Measurements from ENCODE around the gene C3AR1. TPM values are rescaled to one million over a fixed set of nuclear protein-coding genes. Genes with fewer than 3 reads are reported as not detected.
"Not testable (repeated sequence)": the region's sequence is repeated elsewhere in the genome, so short reads cannot be mapped to it uniquely, and the experiment has no call there.

C3AR1 gene
- 1 to 10 TPM; 6.4 to 9.6 (median 7.4) TPM for total RNA-seq
- 2.4 TPM for polyA plus RNA-seq
- long read RNA-seq, donor 1, partial matches to known transcripts = 0 of 2 reads
- long read RNA-seq, donor 1, other reads (novel, unspliced or antisense) = 0 of 2 reads
- long read RNA-seq, donor 2, transcript C3AR1-201 (2 exons, 2,088 nt) = major isoform, 5 of 5 reads
- long read RNA-seq, donor 2, partial matches to known transcripts = 0 of 5 reads
- long read RNA-seq, donor 2, other reads (novel, unspliced or antisense) = 0 of 5 reads
- long read RNA-seq, donor 3, transcript C3AR1-201 (2 exons, 2,088 nt) = major isoform, 8 of 8 reads
- long read RNA-seq, donor 3, partial matches to known transcripts = 0 of 8 reads
- long read RNA-seq, donor 3, other reads (novel, unspliced or antisense) = 0 of 8 reads
- long read RNA-seq, donor 4, partial matches to known transcripts = 0 of 1 reads
- long read RNA-seq, donor 4, other reads (novel, unspliced or antisense) = 0 of 1 reads

GRCh38 chr12:8065991-8066594 is at the start of gene C3AR1:
C3AR1 (minus strand) TSS chr12:8066359; CDS start chr12:8060185, 6,174 bp downstream.
- no peak within 1 kb of the TSS for H3K27ac ChIP-seq (ENCODE audit: low read length)
- no peak within 1 kb of the TSS for H3K4me3 ChIP-seq (ENCODE audit: low read length)
- ATAC-seq (peak; percentile 51 to 60), DNase-seq (no peak)
- no peaks in the 10 kb centered on the region for H3K4me1 ChIP-seq (ENCODE audit: control insufficient read depth, insufficient read depth, low read length)
- H3K9me3 ChIP-seq (ENCODE audit: control insufficient read depth, low read length) = no peaks in the 10 kb centered on the region
- 39% methylated on average over 2 of the region's 2 CpGs for WGBS
- intact Hi-C loops (cut with DNase I) = no loop called here
- H3K27me3 ChIP-seq (ENCODE audit: control insufficient read depth, insufficient read depth) = no peaks in the 10 kb centered on the region

DNA sequence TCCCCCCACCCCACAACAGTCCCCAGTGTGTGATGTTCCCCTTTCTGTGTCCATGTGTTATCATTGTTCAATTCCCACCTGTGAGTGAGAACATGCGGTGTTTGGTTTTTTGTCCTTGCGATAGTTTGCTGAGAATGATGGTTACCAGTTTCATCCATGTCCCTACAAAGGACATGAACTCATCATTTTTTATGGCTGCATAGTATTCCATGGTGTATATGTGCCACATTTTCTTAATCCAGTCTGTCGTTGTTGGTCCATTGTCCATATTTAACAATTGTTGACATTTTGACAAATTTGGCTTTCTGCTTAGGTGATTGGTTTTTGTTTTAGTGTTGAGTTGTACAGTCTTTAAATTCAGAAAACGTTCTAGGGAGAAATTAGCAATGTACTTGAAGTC is 47.0 kb upstream of the C3AR1 start:
- H3K9me3 ChIP-seq (ENCODE audit: control insufficient read depth, low read length); ATAC-seq; H3K4me1 ChIP-seq (ENCODE audit: control insufficient read depth, insufficient read depth, low read length); H3K4me3 ChIP-seq (ENCODE audit: low read length); intact Hi-C loops (cut with DNase I); H3K27ac ChIP-seq (ENCODE audit: low read length); H3K27me3 ChIP-seq (ENCODE audit: control insufficient read depth, insufficient read depth); DNase-seq: not testable (repeated sequence)
- WGBS = 95% methylated on average over 4 of the region's 4 CpGs

DNA sequence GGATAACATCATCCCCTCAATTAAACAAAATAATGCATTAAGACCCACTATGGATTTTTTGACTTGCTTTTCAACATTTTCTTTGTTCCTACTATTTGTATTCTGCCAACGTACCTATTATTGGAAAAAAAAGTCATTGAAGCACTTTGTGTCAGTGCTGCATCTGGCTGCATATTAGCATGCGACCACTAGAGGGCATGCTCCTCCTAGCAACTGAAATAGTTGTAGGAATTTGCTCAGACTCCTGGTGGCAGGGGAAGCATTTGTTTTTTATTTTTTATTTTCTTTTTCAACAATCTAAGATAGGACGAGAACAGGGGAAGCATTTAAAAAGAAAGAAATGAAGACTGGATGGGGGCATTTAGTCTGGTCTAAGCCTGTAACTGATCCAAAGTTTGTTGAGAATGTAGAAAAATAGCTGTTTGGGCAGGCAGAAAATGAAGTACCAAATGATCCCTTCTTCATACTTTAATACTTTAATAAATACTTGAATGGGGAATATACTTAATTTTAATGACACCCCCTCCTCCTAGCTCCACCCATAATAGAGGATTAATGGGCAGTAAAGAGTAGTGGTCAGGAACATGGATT is 42.7 kb upstream of the C3AR1 start:
- peak; percentile 57 to 61 for ATAC-seq
- WGBS = under 1% methylated on average over 3 of the region's 3 CpGs
- intact Hi-C loops (cut with DNase I) = loop anchor here in 2 of 4 donors (5.0 kb wide), 2 partner anchors 123 to 128 kb away; no protein-coding TSS in a partner anchor

DNA sequence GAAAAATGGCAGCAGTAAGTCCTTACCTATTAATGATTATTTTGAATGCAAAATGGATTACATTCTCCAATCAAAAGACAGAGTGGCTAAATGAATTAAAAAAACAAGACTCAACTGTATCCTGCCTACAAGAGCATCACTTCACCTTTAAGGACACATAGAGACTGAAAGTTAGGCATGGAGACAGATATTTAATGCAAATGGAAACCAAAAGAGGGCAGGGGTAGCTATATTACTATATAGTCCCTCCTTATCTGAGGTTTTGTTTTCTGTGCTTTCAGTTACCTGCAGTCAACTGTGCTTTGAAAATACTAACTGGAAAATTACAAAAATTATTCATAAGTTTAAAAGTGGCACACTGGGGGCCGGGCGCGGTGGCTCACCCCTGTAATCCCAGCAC is 33.1 kb upstream of the C3AR1 start:
- no peak for ATAC-seq
- Histone ChIP-seq H3K27ac (ENCODE audit: low read length) (no peak overlapping the region), H3K27me3 (ENCODE audit: control insufficient read depth, insufficient read depth) (no peaks in the 10 kb centered on the region), H3K4me1 (ENCODE audit: control insufficient read depth, insufficient read depth, low read length) (no peaks in the 10 kb centered on the region), H3K9me3 (ENCODE audit: control insufficient read depth, low read length) (no peaks in the 10 kb centered on the region), H3K4me3 (ENCODE audit: low read length) (no peak overlapping the region)
- intact Hi-C loops (cut with DNase I) = no loop called here
- 100% methylated on average over 3 of the region's 3 CpGs for WGBS
- DNase-seq = no peak

More for the DNA sequence above, 42.7 kb upstream of the C3AR1 start:
- no peaks in the 10 kb centered on the region for H3K9me3 ChIP-seq (ENCODE audit: control insufficient read depth, low read length)
- H3K4me1 ChIP-seq (ENCODE audit: control insufficient read depth, insufficient read depth, low read length) = no peaks in the 10 kb centered on the region
- H3K4me3 ChIP-seq (ENCODE audit: low read length) = no peak overlapping the region
- no peaks in the 10 kb centered on the region for H3K27me3 ChIP-seq (ENCODE audit: control insufficient read depth, insufficient read depth)
- no peak overlapping the region for H3K27ac ChIP-seq (ENCODE audit: low read length)
- peak; percentile 67 to 88 (median 85) for DNase-seq

DNA sequence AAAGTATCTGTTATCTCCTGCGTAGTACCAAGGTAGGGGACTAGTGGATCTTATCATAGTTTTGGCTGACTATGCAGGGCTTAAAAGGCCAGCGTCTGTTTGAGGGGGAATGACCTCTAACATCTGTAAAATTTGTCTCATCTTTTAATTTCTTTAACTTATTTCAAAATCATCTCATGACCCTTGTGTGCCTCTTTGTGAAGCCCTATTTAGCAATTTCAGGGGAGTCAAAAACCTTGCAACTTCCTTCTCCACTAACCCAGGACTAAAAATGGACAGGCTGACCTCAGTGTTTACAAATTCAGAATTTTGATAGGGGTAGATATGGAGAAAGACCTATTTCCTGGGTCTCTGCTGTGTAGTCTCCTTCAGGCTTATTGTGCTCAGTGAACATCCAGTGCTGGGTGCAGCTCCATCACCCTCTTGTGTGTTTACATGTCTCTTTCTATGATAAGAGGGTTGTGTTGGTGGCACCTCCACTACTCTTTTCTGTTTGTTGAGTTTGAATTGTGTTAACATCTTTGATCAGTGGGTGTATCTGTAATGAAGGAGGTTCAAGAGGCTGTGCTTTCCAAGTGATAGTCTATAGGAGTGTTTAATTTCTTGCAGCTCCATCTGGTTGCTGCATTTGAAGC is 30.2 kb upstream of the C3AR1 start:
- no peak overlapping the region for H3K4me3 ChIP-seq (ENCODE audit: low read length)
- 73% methylated on average over 2 of the region's 2 CpGs for whole genome bisulfite sequencing
- no peaks in the 10 kb centered on the region for H3K9me3 ChIP-seq (ENCODE audit: control insufficient read depth, low read length)
- intact Hi-C loops (cut with DNase I) = no loop called here
- DNase-seq = no peak
- no peak overlapping the region for H3K27ac ChIP-seq (ENCODE audit: low read length)
- H3K4me1 ChIP-seq (ENCODE audit: control insufficient read depth, insufficient read depth, low read length) = no peaks in the 10 kb centered on the region
- no peak for ATAC-seq
- H3K27me3 ChIP-seq (ENCODE audit: control insufficient read depth, insufficient read depth) = no peaks in the 10 kb centered on the region

DNA sequence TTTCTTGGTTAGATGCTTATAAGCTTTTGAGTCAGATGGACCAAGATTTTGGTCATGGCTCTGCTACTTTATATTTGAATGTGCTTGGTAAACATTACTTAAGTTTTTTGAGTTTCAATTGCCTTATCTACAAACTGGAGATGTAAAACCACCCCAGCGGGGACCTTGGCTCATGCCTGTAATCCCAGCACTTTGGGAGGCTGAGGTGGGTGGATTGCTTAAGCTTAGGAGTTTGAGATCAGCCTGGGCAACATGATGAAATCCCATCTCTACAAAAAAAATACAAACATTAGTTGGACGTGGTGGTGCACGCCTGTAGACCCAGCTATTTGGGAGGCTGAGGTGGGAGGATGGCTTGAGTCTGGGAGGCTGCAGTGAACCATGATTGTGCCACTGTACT is 27.1 kb upstream of the C3AR1 start:
- Histone ChIP-seq H3K4me3 (ENCODE audit: low read length) (no peak overlapping the region), H3K27me3 (ENCODE audit: control insufficient read depth, insufficient read depth) (no peaks in the 10 kb centered on the region), H3K27ac (ENCODE audit: low read length) (no peak overlapping the region), H3K9me3 (ENCODE audit: control insufficient read depth, low read length) (no peaks in the 10 kb centered on the region), H3K4me1 (ENCODE audit: control insufficient read depth, insufficient read depth, low read length) (no peaks in the 10 kb centered on the region)
- ATAC-seq = no peak
- DNase-seq = no peak
- intact Hi-C loops (cut with DNase I) = no loop called here
- 96% methylated on average over 3 of the region's 3 CpGs for WGBS

DNA sequence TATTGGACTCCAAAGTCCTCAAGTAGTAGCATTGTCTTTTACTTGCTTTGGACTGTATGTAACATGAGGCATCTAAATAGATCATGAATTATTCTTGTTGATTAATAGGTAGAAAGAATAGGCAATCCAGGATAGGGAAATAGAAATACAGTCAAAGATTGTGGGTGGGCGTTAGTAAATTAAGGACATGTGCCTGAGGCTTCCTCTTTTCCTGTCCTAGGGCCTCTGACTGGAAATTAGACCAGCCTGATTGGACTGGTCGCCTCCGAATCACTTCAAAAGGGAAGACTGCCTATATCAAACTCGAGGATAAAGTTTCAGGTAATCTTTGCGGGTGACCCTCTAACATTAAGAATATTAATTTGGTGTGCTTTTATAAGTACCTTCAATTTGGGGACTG is 23.6 kb upstream of the C3AR1 start:
- DNase-seq (no peak), ATAC-seq (no peak)
- intact Hi-C loops (cut with DNase I) = no loop called here
- Histone ChIP-seq H3K9me3 (ENCODE audit: control insufficient read depth, low read length) (no peaks in the 10 kb centered on the region), H3K4me1 (ENCODE audit: control insufficient read depth, insufficient read depth, low read length) (peaks cover 1% of the 10 kb centered on the region), H3K4me3 (ENCODE audit: low read length) (no peak overlapping the region), H3K27ac (ENCODE audit: low read length) (no peak overlapping the region), H3K27me3 (ENCODE audit: control insufficient read depth, insufficient read depth) (no peaks in the 10 kb centered on the region)
- WGBS = 87% methylated on average over 5 of the region's 5 CpGs

DNA sequence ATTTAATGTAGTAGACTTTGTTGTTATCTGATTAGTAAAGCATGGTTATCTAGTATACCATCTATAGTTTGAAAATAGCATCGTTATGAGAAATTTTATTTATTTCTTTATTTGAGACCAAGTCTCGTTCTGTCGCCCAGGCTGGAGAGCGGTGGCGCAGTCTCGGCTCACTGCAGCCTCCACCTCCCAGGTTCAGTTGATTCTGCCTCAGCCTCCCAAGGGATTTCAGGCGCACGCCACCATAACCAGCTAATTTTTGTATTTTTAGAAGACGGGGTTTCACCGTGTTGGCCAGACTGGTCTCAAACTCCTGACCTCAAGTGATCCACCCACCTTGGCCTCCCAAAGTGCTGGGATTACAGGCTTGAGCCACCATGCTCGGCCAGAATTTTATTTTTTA is 23.1 kb upstream of the C3AR1 start:
- DNase-seq; H3K9me3 ChIP-seq (ENCODE audit: control insufficient read depth, low read length); H3K4me3 ChIP-seq (ENCODE audit: low read length); ATAC-seq; H3K27ac ChIP-seq (ENCODE audit: low read length); H3K4me1 ChIP-seq (ENCODE audit: control insufficient read depth, insufficient read depth, low read length); intact Hi-C loops (cut with DNase I); H3K27me3 ChIP-seq (ENCODE audit: control insufficient read depth, insufficient read depth): not testable (repeated sequence)
- 92% methylated on average over 11 of the region's 11 CpGs for WGBS

DNA sequence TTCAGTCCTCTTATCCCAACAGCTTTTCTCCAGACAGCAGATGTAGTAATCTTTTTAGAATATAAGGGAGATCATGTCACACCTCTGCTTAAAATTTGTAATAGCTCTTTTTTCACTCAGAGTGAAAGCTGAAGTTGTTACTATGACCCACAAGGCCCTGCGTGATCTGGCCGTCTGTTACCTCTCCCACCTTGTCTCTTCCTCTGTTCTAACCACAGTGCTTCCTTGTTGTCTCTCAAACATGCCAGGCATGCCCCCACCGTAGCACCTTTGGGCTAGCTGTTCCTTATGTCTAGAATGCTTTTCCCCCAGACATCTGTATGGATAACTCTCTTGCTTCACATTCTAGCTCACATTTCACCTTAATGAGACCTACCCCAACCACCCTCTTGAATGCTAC is 22.4 kb upstream of the C3AR1 start:
- intact Hi-C loops (cut with DNase I) = no loop called here
- ATAC-seq (peak in 1 of 2 donors; percentile 21), DNase-seq (no peak)
- peaks cover 1% of the 10 kb centered on the region for H3K4me1 ChIP-seq (ENCODE audit: control insufficient read depth, insufficient read depth, low read length)
- no peaks in the 10 kb centered on the region for H3K9me3 ChIP-seq (ENCODE audit: control insufficient read depth, low read length)
- WGBS = 63% methylated on average over 3 of the region's 3 CpGs
- no peaks in the 10 kb centered on the region for H3K27me3 ChIP-seq (ENCODE audit: control insufficient read depth, insufficient read depth)
- H3K4me3 ChIP-seq (ENCODE audit: low read length) = no peak overlapping the region
- no peak overlapping the region for H3K27ac ChIP-seq (ENCODE audit: low read length)

DNA sequence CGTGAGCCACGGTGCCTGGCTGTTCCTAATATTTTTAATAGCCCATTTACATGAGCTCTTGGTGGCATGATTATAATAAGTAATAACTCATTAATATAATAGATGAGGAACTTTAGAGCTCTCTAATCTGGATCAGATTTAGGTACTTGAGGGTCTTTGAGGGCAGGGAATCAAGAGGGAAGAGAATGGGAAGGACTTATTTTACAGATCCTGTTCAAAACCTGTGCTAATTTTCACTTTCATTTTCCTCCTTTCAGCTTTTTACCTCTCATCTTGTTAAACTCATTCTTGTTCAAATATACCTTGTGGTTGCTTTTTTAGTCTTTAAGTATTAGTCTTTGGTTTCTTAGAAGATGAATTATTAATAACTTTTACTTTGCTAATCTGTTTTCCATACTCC is 21.5 kb upstream of the C3AR1 start:
- Histone ChIP-seq H3K9me3 (ENCODE audit: control insufficient read depth, low read length) (no peaks in the 10 kb centered on the region), H3K4me1 (ENCODE audit: control insufficient read depth, insufficient read depth, low read length) (peaks cover 1% of the 10 kb centered on the region), H3K4me3 (ENCODE audit: low read length) (no peak overlapping the region), H3K27me3 (ENCODE audit: control insufficient read depth, insufficient read depth) (no peaks in the 10 kb centered on the region), H3K27ac (ENCODE audit: low read length) (no peak overlapping the region)
- DNase-seq = no peak
- 89% methylated on average over 2 of the region's 2 CpGs for WGBS
- intact Hi-C loops (cut with DNase I) = no loop called here
- ATAC-seq = no peak

GRCh38 chr12:8084351-8084750 is 18.2 kb upstream of the C3AR1 start:
- H3K4me3 ChIP-seq (ENCODE audit: low read length); H3K27me3 ChIP-seq (ENCODE audit: control insufficient read depth, insufficient read depth); DNase-seq; H3K9me3 ChIP-seq (ENCODE audit: control insufficient read depth, low read length); H3K4me1 ChIP-seq (ENCODE audit: control insufficient read depth, insufficient read depth, low read length); ATAC-seq; H3K27ac ChIP-seq (ENCODE audit: low read length): not testable (repeated sequence)
- intact Hi-C loops (cut with DNase I) = loop anchor here in 1 of 4 donors (5.0 kb wide), 1 partner anchor 42 kb away; no protein-coding TSS in a partner anchor
- WGBS = 61% methylated on average over 3 of the region's 3 CpGs

Data from right cardiac atrium (tissue), 5 donors.